ENCODE data around the gene UXS1.
A peak's percentile ranks its signal among the peaks of the same experiment; 100 is the strongest.

UXS1 gene

DNA sequence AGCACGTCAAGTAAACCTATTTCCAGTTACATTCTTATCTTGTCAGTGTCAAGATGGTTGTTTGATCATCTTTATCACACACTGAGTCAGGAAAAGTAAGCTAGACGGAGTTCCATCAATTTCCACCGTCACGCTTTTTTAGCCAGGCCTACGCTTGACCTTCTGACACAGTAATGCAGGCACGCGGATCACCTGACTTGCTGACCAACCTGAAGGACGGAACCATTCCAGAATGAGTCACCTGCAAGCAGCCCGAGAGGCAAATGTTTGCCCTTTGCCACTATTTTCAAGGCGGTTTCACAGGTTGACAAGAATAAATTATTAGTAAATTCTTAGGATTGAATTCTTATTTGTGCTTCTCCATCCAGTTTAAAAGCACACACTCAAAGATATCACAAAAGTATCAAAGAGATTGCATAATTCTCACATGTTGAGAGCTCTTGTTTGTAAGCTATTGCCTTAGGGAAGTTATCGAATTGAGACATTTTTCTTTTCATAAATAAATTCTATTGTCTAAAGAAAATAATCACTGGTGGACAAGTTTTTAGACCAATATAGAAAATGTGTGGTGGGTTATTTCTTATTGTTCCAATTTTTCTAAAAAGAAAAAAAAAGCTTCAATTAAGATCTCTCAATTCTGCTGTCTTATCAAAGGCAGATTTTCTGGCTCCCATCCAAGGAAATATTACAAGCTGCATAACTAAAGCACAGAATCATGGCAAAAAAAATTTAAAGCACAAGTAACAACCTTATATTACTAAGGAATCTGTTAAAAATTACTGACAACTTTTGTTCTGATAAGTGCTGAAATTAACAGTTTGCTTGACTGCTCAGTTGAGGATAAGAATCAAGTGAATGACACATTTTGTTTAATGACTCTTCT, 31.9 kb downstream of the UXS1 start:
- DNase-seq (ENCODE audit: low read depth in 2 of 3, low spot score in 2 of 3) = no peak

GRCh38 chr2:106161341-106161740, 32.8 kb downstream of the UXS1 start:
- DNase-seq (ENCODE audit: low read depth in 2 of 3, low spot score in 2 of 3) = no peak

DNA sequence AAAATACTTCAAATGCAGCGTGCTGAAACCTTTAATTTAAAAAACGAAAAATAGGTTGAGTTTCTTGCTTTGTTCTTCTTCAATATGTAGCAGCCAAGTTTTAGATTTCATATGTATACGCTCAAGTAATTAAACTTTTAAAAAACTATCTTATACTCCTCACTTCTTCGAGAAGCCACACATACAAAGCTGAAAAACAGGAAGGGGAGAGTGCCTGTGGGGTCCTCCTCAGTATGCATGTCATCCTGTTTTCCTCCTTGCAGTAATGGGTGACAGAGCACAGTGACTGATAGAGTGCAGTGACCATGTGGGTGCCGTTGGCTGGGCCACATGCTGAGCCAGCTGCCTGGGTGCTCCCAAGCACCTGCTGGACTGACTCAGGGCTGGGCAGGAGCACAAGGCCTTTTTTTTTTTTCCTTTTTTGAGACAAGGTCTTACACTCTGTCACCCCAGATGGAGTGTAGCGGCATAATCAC, 33.3 kb downstream of the UXS1 start:
- DNase-seq (ENCODE audit: low read depth in 2 of 3, low spot score in 2 of 3) = no peak

GRCh38 chr2:106159866-106160785, 34.0 kb downstream of the UXS1 start:
- DNase-seq (ENCODE audit: low read depth in 2 of 3, low spot score in 2 of 3) = peak in 2 of 3 experiments; percentile 31 to 45

DNA sequence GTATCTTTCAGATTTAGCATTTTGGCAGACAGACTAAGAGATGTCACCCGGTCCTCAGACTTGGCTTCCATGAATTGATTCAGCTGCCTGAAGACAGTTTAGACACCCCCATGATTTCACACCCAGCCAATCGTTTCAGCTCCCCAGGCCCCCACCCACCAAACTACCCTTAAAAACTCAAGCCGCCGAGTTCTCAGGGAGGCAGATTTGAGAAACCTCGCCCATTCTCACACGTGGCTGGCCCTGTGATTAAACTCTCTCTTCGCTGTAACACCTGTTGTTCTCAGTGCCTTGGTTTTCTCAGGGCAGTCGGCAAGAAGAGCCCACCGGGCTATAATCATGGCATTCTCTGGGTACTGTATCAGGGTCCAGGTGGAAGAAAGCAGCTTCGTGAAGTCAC, 35.2 kb downstream of the UXS1 start:
- DNase-seq (ENCODE audit: low read depth in 2 of 3, low spot score in 2 of 3) = no peak

DNA sequence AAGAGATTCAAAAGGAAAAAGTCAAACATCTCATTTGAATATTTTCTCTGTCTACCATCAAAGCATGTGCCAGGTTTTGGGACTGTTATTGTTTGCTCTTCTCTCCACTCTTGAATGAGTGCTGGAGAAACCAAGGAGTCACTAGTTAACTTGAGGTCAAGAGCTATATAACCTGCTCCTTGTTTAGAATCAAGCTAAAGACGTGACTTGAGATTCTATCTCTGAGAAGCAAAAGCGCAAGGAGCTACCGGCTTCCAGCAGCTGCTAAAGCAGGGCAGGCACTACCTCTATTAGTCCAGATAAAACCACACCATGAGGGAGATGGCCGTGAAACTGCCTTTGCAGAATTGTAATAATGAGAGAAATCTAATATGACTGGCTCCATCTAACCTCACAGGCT, 36.0 kb downstream of the UXS1 start:
- no peak for DNase-seq (ENCODE audit: low read depth in 2 of 3, low spot score in 2 of 3)

DNA sequence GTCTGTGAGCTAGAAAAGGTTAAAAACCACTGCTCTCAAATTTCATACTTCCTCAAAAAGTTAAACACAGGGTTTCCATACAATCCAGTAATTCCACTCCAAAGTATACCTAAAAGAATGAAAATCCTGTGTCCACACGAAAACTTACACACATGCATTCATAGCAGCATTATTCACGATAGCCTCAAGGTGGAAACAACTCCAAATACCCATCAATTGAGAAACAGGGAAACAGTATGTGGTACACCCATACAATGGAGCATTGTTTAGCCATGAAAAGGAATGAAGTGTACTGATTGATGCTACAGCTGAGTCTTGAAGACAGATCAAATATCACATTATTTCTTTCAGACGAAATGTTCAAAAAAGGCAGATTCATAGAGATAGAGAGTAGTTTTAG, 36.7 kb downstream of the UXS1 start:
- DNase-seq (ENCODE audit: low read depth in 2 of 3, low spot score in 2 of 3) = no peak

- no peak for DNase-seq (ENCODE audit: low read depth in 2 of 3, low spot score in 2 of 3)
These were observed 37.5 kb downstream of the UXS1 start for GRCh38 chr2:106156305-106157296.

DNA sequence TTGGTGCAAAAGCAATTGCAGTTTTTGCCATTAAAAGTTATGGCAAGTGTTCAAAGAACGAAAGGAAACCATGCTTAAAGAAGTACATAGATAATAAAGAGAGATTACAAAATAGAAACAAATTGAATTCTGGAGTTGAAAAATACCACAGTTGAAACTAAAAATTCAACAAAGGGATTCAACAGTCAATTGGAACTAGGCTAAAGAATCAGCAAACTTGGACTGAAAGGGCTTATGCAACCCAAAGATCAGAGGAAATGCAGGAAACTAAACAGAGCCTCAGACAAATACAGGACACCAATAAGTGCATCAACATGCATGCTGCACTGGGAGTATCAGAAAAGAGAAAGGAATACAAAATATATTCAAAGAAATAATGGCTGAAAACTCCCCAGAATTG, 40.3 kb downstream of the UXS1 start:
- no peak for DNase-seq (ENCODE audit: low read depth in 2 of 3, low spot score in 2 of 3)

GRCh38 chr2:106147665-106148064, 46.4 kb downstream of the UXS1 start:
- DNase-seq (ENCODE audit: low read depth in 2 of 3, low spot score in 2 of 3) = no peak

DNA sequence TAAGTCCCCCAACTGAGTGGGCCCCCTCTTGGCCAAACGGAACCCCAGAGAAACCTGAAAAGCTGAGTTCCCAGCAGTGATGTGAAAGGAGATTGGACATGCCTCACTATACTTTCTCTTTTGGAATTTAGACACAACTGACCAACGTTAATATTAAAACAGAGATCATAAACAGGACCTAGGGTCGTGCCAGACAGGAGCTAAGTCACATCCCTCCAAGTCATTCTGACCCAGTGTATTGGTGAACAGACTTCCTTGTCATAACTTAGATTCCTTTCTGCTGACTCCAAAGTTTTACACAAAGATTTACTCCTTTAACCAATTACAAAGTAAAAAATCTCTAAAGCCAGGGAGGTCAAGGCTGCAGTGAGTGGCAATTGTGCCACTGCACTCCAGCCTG, 46.9 kb downstream of the UXS1 start:
- DNase-seq (ENCODE audit: low read depth in 2 of 3, low spot score in 2 of 3) = no peak

DNA sequence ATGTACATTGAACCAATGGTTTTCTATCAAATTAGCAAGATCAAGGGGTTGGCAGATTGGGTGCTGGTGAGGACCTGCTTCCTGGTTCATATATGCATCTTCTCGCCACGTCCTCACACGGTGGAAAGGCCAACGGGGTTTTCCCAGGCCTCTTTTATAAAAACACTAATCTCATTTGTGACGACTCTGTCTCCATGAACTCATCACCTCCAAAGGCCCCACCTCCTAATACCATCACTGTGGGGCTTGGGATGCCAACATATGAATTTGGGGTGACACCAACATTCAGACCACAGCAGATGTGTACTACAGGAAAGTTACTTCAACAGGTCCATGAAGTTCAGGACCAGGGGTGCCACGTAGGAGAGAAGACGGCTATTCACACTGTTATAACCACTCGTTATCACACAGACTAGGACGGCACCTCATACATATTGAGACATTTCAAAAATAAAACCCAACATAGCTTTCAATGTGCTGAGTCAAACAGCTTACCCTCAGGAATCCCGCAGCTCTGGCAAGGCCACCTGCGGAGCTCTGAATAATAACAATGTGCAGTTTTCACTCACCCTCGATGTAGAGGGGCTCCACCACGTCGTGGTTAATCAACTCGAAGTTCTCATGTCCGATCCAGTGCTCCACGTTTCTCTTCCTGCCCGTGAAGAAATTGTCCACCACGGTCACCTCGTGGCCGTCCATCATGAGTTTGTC, 49.3 kb downstream of the UXS1 start:
- DNase-seq (ENCODE audit: low read depth in 2 of 3, low spot score in 2 of 3) = no peak

- DNase-seq (ENCODE audit: low read depth in 2 of 3, low spot score in 2 of 3) = no peak
These were observed 50.4 kb downstream of the UXS1 start for GRCh38 chr2:106143495-106144215.

- DNase-seq (ENCODE audit: low read depth in 2 of 3, low spot score in 2 of 3) = no peak
These were observed 51.4 kb downstream of the UXS1 start for GRCh38 chr2:106142683-106143082.

DNA sequence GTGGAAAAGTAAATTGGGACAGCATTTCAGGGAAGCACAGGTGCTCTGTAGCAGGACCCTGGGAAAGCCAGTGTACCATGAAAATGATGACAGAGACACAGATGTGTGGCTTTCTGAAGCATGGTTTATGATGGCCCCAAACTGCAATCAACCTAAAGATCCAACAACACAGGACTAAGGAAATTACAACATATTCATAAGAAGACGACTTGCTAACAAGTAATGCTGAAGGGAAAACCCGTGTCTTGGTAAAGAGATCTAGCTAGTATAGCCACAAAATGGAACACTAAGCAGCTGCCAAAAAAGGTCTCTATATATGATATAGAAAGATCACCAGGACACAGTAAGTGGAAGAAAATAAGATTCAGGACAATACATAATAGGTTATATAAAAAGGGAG, 53.2 kb downstream of the UXS1 start:
- DNase-seq (ENCODE audit: low read depth in 2 of 3, low spot score in 2 of 3) = no peak

DNA sequence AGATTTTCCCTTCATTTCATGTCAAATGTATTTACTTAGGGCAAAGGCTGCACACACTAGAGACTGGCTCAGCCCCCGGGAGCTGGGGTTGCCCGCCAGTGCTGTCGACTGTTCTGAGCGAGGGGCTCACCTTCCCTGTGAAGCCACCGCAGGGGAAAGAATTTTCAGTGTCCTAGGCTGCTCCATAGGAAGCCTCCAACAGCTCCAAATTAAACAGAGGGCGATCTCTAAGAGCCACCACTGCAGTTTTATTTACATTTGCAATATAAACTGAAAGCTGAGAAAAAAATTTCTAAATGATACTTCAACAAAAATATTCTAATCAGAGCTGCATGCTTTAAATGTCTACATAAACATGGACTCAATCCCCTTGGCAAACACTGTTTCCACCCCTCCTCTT, 54.0 kb downstream of the UXS1 start:
- no peak for DNase-seq (ENCODE audit: low read depth in 2 of 3, low spot score in 2 of 3)

- no peak for DNase-seq (ENCODE audit: low read depth in 2 of 3, low spot score in 2 of 3)
These were observed 54.7 kb downstream of the UXS1 start for GRCh38 chr2:106139238-106139935.

- DNase-seq (ENCODE audit: low read depth in 2 of 3, low spot score in 2 of 3) = no peak
These were observed 55.4 kb downstream of the UXS1 start for GRCh38 chr2:106138543-106139237.
